ENCODE measurements around the gene CAB39. TPM values are rescaled to one million over a fixed set of nuclear protein-coding genes. Genes with fewer than 3 reads are reported as not detected.

Gene CAB39
- total and polyA plus RNA-seq, 7 donors, result 60.2 to 128 (median 72.2) TPM

DNA sequence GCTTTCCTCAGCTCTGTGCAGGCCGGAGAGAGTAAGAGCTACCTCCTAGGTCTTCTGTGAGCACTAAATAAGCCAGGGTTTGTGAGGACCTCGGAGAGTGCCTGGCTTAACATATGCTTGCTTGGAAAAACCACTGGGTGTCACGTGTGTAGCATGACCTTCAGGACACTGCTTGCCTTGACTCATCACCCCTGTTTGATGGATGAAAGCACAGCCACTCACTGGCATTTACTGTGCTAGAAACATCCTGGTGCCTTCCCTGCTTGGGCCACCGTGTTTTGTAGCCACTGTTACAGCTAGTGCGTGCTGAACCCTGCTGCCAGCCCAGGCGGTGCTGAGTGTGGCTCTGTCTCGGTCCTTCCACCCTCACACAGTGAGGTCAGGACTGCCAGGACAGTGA lies 117.3 kb downstream of the CAB39 start:
- Histone ChIP-seq H3K36me3 (no peaks in the 10 kb centered on the region), H3K4me1 (peaks cover 0 to 11% (median 9%) of the 10 kb centered on the region in 4 donors), H3K4me3 (no peak overlapping the region), H3K27me3 (peaks cover 5 to 38% (median 25%) of the 10 kb centered on the region in 3 donors), H3K9me3 (no peaks in the 10 kb centered on the region), H3K27ac (no peak overlapping the region)
- TF ChIP-seq EP300 (IDR thresholded peaks at IDR 0.05) (no peak), POLR2A (IDR thresholded peaks at IDR 0.05) (no peak), POLR2AphosphoS5 (IDR thresholded peaks at IDR 0.05) (no peak)
- TF ChIP-seq, protein P1, sequence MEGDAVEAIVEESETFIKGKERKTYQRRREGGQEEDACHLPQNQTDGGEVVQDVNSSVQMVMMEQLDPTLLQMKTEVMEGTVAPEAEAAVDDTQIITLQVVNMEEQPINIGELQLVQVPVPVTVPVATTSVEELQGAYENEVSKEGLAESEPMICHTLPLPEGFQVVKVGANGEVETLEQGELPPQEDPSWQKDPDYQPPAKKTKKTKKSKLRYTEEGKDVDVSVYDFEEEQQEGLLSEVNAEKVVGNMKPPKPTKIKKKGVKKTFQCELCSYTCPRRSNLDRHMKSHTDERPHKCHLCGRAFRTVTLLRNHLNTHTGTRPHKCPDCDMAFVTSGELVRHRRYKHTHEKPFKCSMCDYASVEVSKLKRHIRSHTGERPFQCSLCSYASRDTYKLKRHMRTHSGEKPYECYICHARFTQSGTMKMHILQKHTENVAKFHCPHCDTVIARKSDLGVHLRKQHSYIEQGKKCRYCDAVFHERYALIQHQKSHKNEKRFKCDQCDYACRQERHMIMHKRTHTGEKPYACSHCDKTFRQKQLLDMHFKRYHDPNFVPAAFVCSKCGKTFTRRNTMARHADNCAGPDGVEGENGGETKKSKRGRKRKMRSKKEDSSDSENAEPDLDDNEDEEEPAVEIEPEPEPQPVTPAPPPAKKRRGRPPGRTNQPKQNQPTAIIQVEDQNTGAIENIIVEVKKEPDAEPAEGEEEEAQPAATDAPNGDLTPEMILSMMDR (IDR thresholded peaks at IDR 0.05), result no peak
- DNase-seq, result no peak
- intact Hi-C loops (cut with DNase I), result no loop called here
- 91 to 96% methylated on average over 7 of the region's 7 CpGs for WGBS, 2 donors

DNA sequence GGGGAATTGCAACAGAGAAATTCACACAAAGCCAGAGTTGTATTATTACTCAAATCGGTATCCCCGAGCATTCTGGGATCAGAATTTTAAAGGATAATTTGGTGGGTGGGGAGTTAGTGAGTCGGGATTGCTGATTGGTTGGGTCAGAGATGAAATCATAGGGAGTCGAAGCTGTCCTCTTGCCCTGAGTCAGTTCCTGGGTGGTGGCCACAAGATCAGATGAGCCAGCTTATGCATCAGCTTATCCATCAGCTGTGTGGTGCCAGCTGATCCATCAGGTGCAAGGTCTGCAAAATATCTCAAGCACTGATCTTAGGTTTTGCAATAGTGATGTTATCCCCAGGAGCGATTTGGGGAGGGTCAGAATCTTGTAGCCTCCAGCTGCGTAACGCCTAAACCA lies 117.8 kb downstream of the CAB39 start:
- H3K4me3 ChIP-seq, result no peak overlapping the region
- no peak overlapping the region for H3K27ac ChIP-seq
- H3K27me3 ChIP-seq, result peaks cover 5 to 38% (median 25%) of the 10 kb centered on the region in 3 donors
- DNase-seq, result no peak
- no peaks in the 10 kb centered on the region for H3K9me3 ChIP-seq
- H3K36me3 ChIP-seq, result no peaks in the 10 kb centered on the region
- TF ChIP-seq EP300 (IDR thresholded peaks at IDR 0.05), result no peak
- no peak for TF ChIP-seq POLR2AphosphoS5 (IDR thresholded peaks at IDR 0.05)
- no peak for TF ChIP-seq POLR2A (IDR thresholded peaks at IDR 0.05)
- TF ChIP-seq, protein P1 (IDR thresholded peaks at IDR 0.05), result no peak
- peaks cover 0 to 11% (median 9%) of the 10 kb centered on the region in 4 donors for H3K4me1 ChIP-seq
- intact Hi-C loops (cut with DNase I), result no loop called here
- 80 to 86% methylated on average over 7 of the region's 7 CpGs for WGBS, 2 donors

DNA sequence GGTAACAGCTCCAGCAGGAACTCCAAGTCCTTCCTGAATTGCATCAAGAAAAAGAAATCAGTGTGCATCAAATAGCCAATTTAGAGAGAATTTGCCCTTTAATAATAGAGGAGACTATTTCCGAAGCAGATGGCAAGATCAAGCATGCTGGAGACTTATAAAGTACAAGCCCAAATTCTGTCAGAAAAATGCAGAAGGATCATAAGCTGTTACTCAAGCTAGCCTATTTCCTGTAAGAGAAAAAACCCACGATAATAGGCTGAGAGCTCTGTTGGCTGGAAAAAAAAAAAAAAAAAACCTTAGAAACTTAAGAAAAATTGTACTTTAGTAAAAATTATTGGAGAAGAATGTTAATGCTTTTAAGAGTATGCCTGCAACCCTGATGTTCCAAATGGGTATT lies 127.7 kb downstream of the CAB39 start:
- Histone ChIP-seq H3K9me3 (peaks cover 0 to 5% (median 2%) of the 10 kb centered on the region in 4 donors), H3K27me3 (no peaks in the 10 kb centered on the region), H3K36me3 (no peaks in the 10 kb centered on the region), H3K4me3 (no peak overlapping the region), H3K27ac (no peak overlapping the region), H3K4me1 (no peaks in the 10 kb centered on the region)
- intact Hi-C loops (cut with DNase I), result no loop called here
- DNase-seq, result no peak
- 44 to 82% methylated on average over 2 of the region's 2 CpGs for WGBS, 2 donors
- TF ChIP-seq POLR2A (IDR thresholded peaks at IDR 0.05) (no peak), POLR2AphosphoS5 (IDR thresholded peaks at IDR 0.05) (no peak), EP300 (IDR thresholded peaks at IDR 0.05) (no peak)
- TF ChIP-seq, protein P1 (IDR thresholded peaks at IDR 0.05), result no peak

DNA sequence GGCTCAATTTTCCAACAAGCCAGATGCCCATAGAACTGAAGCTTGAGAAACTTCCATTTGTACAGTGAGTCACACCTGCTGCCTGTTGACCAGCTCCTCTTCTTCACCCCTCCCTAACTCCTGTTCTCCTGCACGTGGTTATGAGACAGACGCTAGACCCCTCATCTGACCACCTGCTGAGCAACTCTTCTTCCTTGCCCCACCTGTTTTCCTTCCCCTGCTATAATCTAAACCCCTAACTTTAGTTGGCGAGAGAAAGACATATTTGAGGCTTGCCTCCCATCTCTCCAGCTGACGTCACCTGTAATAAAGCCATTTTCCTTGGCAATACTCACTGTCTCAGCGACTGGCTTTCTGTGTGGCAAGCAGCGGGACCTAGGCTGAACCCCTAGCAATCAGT lies 129.8 kb downstream of the CAB39 start:
- H3K4me3 ChIP-seq, result no peak overlapping the region
- H3K27me3 ChIP-seq, result no peaks in the 10 kb centered on the region
- WGBS, 2 donors, result 13 to 62% methylated on average over 6 of the region's 6 CpGs
- no peak for DNase-seq
- no peak for TF ChIP-seq EP300 (IDR thresholded peaks at IDR 0.05)
- intact Hi-C loops (cut with DNase I), result no loop called here
- H3K36me3 ChIP-seq, result no peaks in the 10 kb centered on the region
- H3K4me1 ChIP-seq, result peaks cover 0 to 2% (median 0%) of the 10 kb centered on the region in 4 donors
- peaks cover 0 to 5% (median 2%) of the 10 kb centered on the region in 4 donors for H3K9me3 ChIP-seq
- H3K27ac ChIP-seq, result no peak overlapping the region

DNA sequence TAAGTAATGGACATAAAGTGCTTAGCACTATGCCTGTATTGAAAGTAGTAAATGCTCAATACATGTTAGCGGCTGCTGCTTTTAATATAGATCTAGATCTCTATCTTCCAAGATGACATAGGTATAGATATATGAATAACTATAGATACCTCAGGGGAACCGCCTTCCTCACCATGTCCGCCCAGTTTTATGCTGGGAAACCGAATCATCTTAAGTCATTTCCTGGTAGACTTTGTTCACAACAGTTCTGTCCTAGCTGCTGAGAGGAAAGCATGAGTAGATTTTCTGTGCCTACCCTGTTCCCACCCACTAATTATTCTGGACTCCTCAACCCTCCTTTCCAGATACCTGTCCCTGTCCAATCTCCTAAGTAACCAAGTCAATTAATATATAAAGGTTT lies 130.5 kb downstream of the CAB39 start:
- no peak overlapping the region for H3K4me3 ChIP-seq
- WGBS, 2 donors, result 25 to 72% methylated on average over 4 of the region's 4 CpGs
- TF ChIP-seq EP300 (IDR thresholded peaks at IDR 0.05) (no peak), POLR2AphosphoS5 (IDR thresholded peaks at IDR 0.05) (no peak), POLR2A (IDR thresholded peaks at IDR 0.05) (no peak)
- TF ChIP-seq, protein P1 (IDR thresholded peaks at IDR 0.05), result no peak
- no peak for DNase-seq
- intact Hi-C loops (cut with DNase I), result no loop called here
- peaks cover 0 to 9% (median 3%) of the 10 kb centered on the region in 4 donors for H3K4me1 ChIP-seq
- no peaks in the 10 kb centered on the region for H3K27me3 ChIP-seq
- peaks cover 0 to 5% (median 2%) of the 10 kb centered on the region in 4 donors for H3K9me3 ChIP-seq
- H3K36me3 ChIP-seq, result no peaks in the 10 kb centered on the region
- H3K27ac ChIP-seq, result no peak overlapping the region
